ENCODE data around the gene RPS6KA2. TPM values are rescaled to one million over a fixed set of nuclear protein-coding genes. Genes with fewer than 3 reads are reported as not detected.

Gene RPS6KA2
- total RNA-seq, 3 donors from 2014 or later: 23.7 to 124 (median 56.4) TPM

GRCh38 chr6:166639921-166640320 is 12.9 kb upstream of the RPS6KA2 start:
- no peaks in the 10 kb centered on the region for H3K4me1 ChIP-seq
- DNase-seq (ENCODE audit: low spot score in 2 of 2): no peak
- intact Hi-C loops (cut with DNase I; ENCODE audit: low total_unique reads): no loop called here
- H3K36me3 ChIP-seq: no peaks in the 10 kb centered on the region
- no peak overlapping the region for H3K27ac ChIP-seq
- H3K4me3 ChIP-seq: no peak overlapping the region
- TF ChIP-seq POLR2AphosphoS5 (IDR thresholded peaks at IDR 0.05) (no peak), CTCF (IDR thresholded peaks at IDR 0.05) (no peak), POLR2A (IDR thresholded peaks at IDR 0.05) (no peak)
- H3K9me3 ChIP-seq: peaks cover 0 to 14% of the 10 kb centered on the region in 2 donors
- no peaks in the 10 kb centered on the region for H3K27me3 ChIP-seq

GRCh38 chr6:166638573-166638964 is 11.5 kb upstream of the RPS6KA2 start:
- intact Hi-C loops (cut with DNase I; ENCODE audit: low total_unique reads): no loop called here
- no peaks in the 10 kb centered on the region for H3K4me1 ChIP-seq
- DNase-seq (ENCODE audit: low spot score in 2 of 2): no peak
- H3K36me3 ChIP-seq: no peaks in the 10 kb centered on the region
- H3K27me3 ChIP-seq: no peaks in the 10 kb centered on the region
- peaks cover 0 to 7% of the 10 kb centered on the region in 2 donors for H3K9me3 ChIP-seq
- TF ChIP-seq POLR2A (IDR thresholded peaks at IDR 0.05) (no peak), POLR2AphosphoS5 (IDR thresholded peaks at IDR 0.05) (no peak), CTCF (IDR thresholded peaks at IDR 0.05) (no peak)
- no peak overlapping the region for H3K4me3 ChIP-seq
- H3K27ac ChIP-seq: no peak overlapping the region

- Histone ChIP-seq H3K36me3 (no peaks in the 10 kb centered on the region), H3K27me3 (no peaks in the 10 kb centered on the region), H3K4me3 (no peak overlapping the region), H3K27ac (no peak overlapping the region), H3K9me3 (peaks cover 0 to 1% of the 10 kb centered on the region in 2 donors), H3K4me1 (no peaks in the 10 kb centered on the region)
- no peak for DNase-seq (ENCODE audit: low spot score in 2 of 2)
- no peak for TF ChIP-seq POLR2A (IDR thresholded peaks at IDR 0.05)
- no peak for TF ChIP-seq POLR2AphosphoS5 (IDR thresholded peaks at IDR 0.05)
- no peak for TF ChIP-seq CTCF (IDR thresholded peaks at IDR 0.05)
- intact Hi-C loops (cut with DNase I; ENCODE audit: low total_unique reads): no loop called here
Measured at GRCh38 chr6:166637812-166638572, 10.9 kb upstream of the RPS6KA2 start.

GRCh38 chr6:166636934-166637333 is 9.9 kb upstream of the RPS6KA2 start:
- H3K36me3 ChIP-seq: no peaks in the 10 kb centered on the region
- TF ChIP-seq POLR2AphosphoS5 (IDR thresholded peaks at IDR 0.05) (no peak), POLR2A (IDR thresholded peaks at IDR 0.05) (no peak), CTCF (IDR thresholded peaks at IDR 0.05) (no peak)
- H3K27me3 ChIP-seq: no peaks in the 10 kb centered on the region
- H3K27ac ChIP-seq: no peak overlapping the region
- H3K4me3 ChIP-seq: no peak overlapping the region
- H3K9me3 ChIP-seq: no peaks in the 10 kb centered on the region
- no peak for DNase-seq (ENCODE audit: low spot score in 2 of 2)
- no peaks in the 10 kb centered on the region for H3K4me1 ChIP-seq
- intact Hi-C loops (cut with DNase I; ENCODE audit: low total_unique reads): no loop called here

GRCh38 chr6:166636191-166636933 is 9.3 kb upstream of the RPS6KA2 start:
- H3K9me3 ChIP-seq: no peaks in the 10 kb centered on the region
- H3K4me1 ChIP-seq: no peaks in the 10 kb centered on the region
- intact Hi-C loops (cut with DNase I; ENCODE audit: low total_unique reads): no loop called here
- TF ChIP-seq POLR2AphosphoS5 (IDR thresholded peaks at IDR 0.05) (no peak), POLR2A (IDR thresholded peaks at IDR 0.05) (no peak), CTCF (IDR thresholded peaks at IDR 0.05) (no peak)
- no peaks in the 10 kb centered on the region for H3K36me3 ChIP-seq
- no peaks in the 10 kb centered on the region for H3K27me3 ChIP-seq
- H3K4me3 ChIP-seq: no peak overlapping the region
- DNase-seq (ENCODE audit: low spot score in 2 of 2): no peak
- no peak overlapping the region for H3K27ac ChIP-seq

Data from breast epithelium (tissue), 4 donors.